T-cell (primary cell): ENCODE measurements around the gene DVL2. TPM values are rescaled to one million over a fixed set of nuclear protein-coding genes. Genes with fewer than 3 reads are reported as not detected.

Experiments used
- ATAC-seq, 4 experiments: fragments of 200-7000 bp in 3 of 4; fragments of 150-1000 bp in 1 of 4; cut with Tn5 transposase; replicated peaks in 1 of 4; 1 replicate in 3 of 4; 2 replicates in 1 of 4; pipeline ENCODE4 v1.10.0; 2021; ENCODE audit warnings: moderate library complexity in 3 of 4, mild to moderate bottlenecking in 2 of 4, moderate number of reproducible peaks in 1 of 4
- CTCF ChIA-PET, 2 donors: fragments of 300-600 bp; sonication (Branson Sonifier 250); formaldehyde crosslinking; loops; one replicate each; lab custom pipeline; 2022; ENCODE audit warnings: antibody characterized with exemption in 2 of 2; lab: Charles Lee
- POLR2A ChIA-PET, 2 donors: fragments of 300-600 bp; sonication (Branson Sonifier 250); formaldehyde crosslinking; loops; one replicate each; lab custom pipeline; 2022; ENCODE audit warnings: antibody characterized with exemption in 2 of 2; lab: Charles Lee
- DNase-seq, 35 experiments: peaks; one replicate each; pipeline versions ENCODE4 v3.0.0 to v3.0.0-alpha.2; 2013 to 2023
- H3K27ac ChIP-seq: one replicate; pipeline ENCODE4 v1.5.1; 2013; ENCODE audit warnings: low read length
- H3K27me3 ChIP-seq, 2 experiments: replicated peaks in 1 of 2; 1 replicate in 1 of 2; 2 replicates in 1 of 2; pipeline versions ENCODE4 v1.6.1 to v1.7.0; 2013; ENCODE audit warnings: low read length in 1 of 2, mixed read lengths in 1 of 2; ENCODE audit not compliant: control insufficient read depth in 2 of 2, insufficient read depth in 2 of 2; ENCODE audit errors: extremely low read depth in 1 of 2
- H3K36me3 ChIP-seq, 2 donors: 1 replicate in 1 of 2; 2 replicates in 1 of 2; pipeline versions ENCODE4 v1.6.1 to v1.7.0; 2013; ENCODE audit warnings: low read length in 1 of 2; ENCODE audit not compliant: control insufficient read depth in 2 of 2, insufficient read depth in 1 of 2; ENCODE audit errors: extremely low read depth in 1 of 2
- H3K4me1 ChIP-seq, 2 experiments: 1 replicate in 1 of 2; 2 replicates in 1 of 2; pipeline versions ENCODE4 v1.6.1 to v1.7.0; 2013; ENCODE audit warnings: low read length in 2 of 2, mixed read lengths in 1 of 2; ENCODE audit not compliant: insufficient read depth in 2 of 2, control insufficient read depth in 1 of 2; ENCODE audit errors: extremely low read depth in 1 of 2
- H3K4me3 ChIP-seq, 2 donors: 1 replicate in 1 of 2; 2 replicates in 1 of 2; pipeline versions ENCODE4 v1.5.1 to v1.7.0; 2013; ENCODE audit warnings: mild to moderate bottlenecking in 2 of 2, low read length in 1 of 2, moderate library complexity in 1 of 2; ENCODE audit not compliant: control insufficient read depth in 1 of 2; ENCODE audit errors: extremely low read depth in 1 of 2
- H3K9me3 ChIP-seq: 2 replicates; pipeline ENCODE4 v1.7.0; 2013
- H3K27ac Mint-ChIP-seq, 2 donors: one replicate each; pipeline ENCODE4 v1.8.0; 2020 to 2021; ENCODE audit warnings: mild to moderate bottlenecking in 2 of 2, mixed read lengths in 2 of 2
- H3K27me3 Mint-ChIP-seq, 2 donors: one replicate each; pipeline ENCODE4 v1.8.0; 2021 to 2022; ENCODE audit warnings: mixed read lengths in 2 of 2
- H3K36me3 Mint-ChIP-seq: one replicate; pipeline ENCODE4 v1.8.0; 2021; ENCODE audit warnings: mixed read lengths
- H3K4me1 Mint-ChIP-seq, 3 donors: one replicate each; pipeline ENCODE4 v1.8.0; 2020 to 2022; ENCODE audit warnings: mixed read lengths in 3 of 3, mild to moderate bottlenecking in 1 of 3
- H3K4me3 Mint-ChIP-seq, 3 donors: one replicate each; pipeline ENCODE4 v1.8.0; 2020 to 2022; ENCODE audit warnings: mild to moderate bottlenecking in 3 of 3, mixed read lengths in 3 of 3, moderate library complexity in 3 of 3
- H3K9me3 Mint-ChIP-seq, 3 donors: one replicate each; pipeline ENCODE4 v1.8.0; 2020 to 2022; ENCODE audit warnings: mixed read lengths in 3 of 3
- WGBS: methylation state at CpG from one replicate; pipeline ENCODE4 v1.1.5; 2013; ENCODE audit warnings: missing lambda C conversion rate; ENCODE audit not compliant: insufficient coverage; 5-methylcytosine and 5-hydroxymethylcytosine counted together
- total RNA-seq, 35 experiments: library from RNA in 6 of 35; stranded (reverse) in 6 of 35; fragments of 120-200 nt in 1 of 35; gene quantifications; one replicate each; pipeline versions ENCODE4 v1.2.1 to v1.2.4 and lab custom pipeline; 2013 to 2026

Gene DVL2
- total RNA-seq, 5 donors from 2014 or later (not counting 1 experiment from before 2014, with no cell fraction given) = 48.2 to 76.3 (median 70.4) TPM

DNA sequence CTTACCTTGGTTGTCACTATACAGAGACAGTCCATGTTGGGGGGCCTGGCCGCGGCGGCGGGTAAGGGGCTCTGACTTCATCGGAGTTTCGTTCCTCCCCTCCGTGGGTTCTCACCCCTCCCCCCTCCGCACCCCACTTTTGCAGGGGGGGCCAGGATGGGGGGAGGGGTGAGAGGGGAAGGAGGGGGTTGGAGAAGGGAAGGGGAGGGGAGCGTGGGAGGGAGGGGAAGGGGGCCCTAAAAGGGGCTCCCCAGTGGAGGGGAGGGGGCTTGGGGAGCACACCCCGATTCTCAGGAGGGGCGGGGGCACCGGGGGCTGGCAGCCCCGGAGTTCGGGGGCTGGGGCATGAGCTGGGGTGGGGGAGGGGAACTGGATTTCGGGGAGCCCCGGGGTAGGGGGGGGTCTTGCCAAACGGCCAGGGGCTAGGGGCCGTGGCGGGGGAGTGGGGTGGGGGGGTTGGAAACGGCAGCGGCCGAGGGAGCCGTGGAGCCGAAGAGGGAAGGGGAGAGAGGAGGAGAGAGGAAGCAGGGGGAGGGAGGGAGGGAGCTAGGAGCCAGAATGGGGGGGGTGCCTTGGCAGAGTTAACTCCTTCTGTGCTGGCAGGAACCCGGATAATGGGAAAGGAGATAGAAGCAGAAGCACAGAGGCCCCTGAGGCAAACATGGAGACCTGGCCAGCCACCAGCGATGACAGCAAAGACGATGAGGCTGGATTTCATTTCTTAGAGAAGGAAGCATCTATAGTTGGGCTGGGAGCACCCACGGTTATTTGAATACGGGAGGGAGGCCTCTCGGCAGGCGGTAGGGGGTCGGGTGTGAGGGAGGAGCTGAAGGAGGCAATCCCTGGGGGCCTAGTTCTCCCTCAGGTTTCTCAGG is 17.0 kb downstream of the DVL2 start:
- peaks cover 0 to 13% of the 10 kb centered on the region in 2 donors for H3K36me3 ChIP-seq
- Mint-ChIP-seq H3K36me3 (no peaks in the 10 kb centered on the region), H3K9me3 (no peaks in the 10 kb centered on the region), H3K27me3 (no peaks in the 10 kb centered on the region), H3K27ac (peak overlapping the region; percentile 76 to 99), H3K4me1 (peaks cover 71 to 77% (median 74%) of the 10 kb centered on the region in 3 donors), H3K4me3 (peak overlapping the region; percentile 54 to 92 (median 70))
- 10% methylated on average over 15 of the region's 32 CpGs for WGBS
- ChIA-PET POLR2A (interaction anchor here in 1 of 2 donors (0.6 kb wide), 2 partner anchors 205 to 253 kb away, joined by 3 to 4 read pairs; no protein-coding TSS in a partner anchor), CTCF (no interaction called here)
- peak in 1 of 35 experiments; percentile 18 for DNase-seq
- H3K9me3 ChIP-seq = no peaks in the 10 kb centered on the region
- H3K4me1 ChIP-seq = peaks cover 40 to 80% of the 10 kb centered on the region in 2 experiments
- peak overlapping the region; percentile 46 for H3K27ac ChIP-seq
- H3K27me3 ChIP-seq = no peaks in the 10 kb centered on the region
- no peak for ATAC-seq
- peak overlapping the region; percentile 0 to 55 for H3K4me3 ChIP-seq

DNA sequence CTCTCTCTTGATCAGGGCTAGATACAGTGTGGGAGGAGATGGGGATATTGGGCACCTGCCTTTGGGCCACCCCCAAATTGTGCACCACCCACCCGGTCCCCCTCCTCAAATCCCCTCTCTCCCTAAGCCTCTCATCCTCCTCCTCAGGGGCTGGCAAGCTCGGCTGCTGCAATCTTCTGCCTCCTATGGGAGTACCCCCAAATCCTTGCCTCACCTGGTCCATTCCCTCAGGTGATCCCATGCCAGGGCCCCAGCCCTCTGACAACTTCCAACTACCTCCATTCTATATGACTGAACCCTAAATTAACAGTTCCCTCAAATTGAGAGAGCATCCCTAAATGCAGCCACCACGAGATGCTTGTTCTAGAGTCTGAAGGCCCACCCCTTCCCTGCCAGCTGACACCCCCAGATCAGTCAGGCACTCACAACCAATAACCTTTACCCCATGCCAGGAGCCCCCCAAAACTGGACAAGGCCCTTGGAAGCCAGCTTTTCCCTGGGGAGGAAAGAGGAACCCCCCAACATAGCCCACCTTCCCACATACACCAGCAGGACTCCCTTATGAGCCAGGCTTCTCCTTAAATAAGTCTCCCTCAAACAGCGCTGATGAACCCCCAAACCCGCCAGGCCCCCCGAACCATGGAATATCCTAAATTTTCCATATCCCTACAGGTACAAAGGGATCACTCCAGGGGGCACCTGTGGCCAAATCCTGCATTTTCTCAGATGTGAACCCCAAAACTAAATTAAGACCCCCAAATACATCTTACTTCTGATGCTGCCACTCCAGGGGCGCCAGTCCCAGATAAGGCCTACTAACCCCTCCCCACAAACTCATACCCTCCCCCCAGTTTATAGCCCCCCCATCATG is 17.8 kb downstream of the DVL2 start:
- CTCF ChIA-PET = interaction anchor here in 1 of 2 donors (0.6 kb wide), 1 partner anchor 12 kb away, joined by 9 read pairs; no protein-coding TSS in a partner anchor

DNA sequence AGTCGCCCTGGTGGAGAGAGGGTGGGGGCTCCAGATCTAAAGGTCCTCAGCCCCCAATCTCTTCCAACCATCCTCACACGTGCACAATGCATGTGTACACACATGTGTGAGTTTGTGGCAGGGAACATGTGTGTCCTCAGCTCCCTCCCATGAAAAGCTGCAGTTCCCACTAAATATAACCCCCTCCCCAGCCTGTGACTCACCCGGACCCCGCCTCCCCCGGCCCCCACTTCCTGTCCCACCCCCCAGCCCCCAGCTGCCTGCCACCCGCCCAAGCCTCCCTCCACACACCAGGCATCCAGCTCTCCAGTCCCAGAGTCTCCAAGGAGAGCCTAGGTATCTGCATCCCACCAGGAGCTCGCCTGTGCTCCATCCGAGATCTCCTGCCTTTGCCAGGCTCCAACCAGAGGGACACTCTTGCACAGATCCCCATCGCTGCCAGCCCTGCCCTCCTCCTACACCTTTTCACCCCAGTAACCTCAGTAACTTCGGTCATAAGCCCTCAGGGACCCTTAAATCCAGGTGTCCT is 18.6 kb downstream of the DVL2 start:
- Mint-ChIP-seq H3K9me3 (no peaks in the 10 kb centered on the region), H3K27me3 (peaks cover 0 to 5% of the 10 kb centered on the region in 2 donors), H3K4me1 (peaks cover 67 to 76% (median 73%) of the 10 kb centered on the region in 3 donors), H3K36me3 (no peaks in the 10 kb centered on the region), H3K4me3 (peak overlapping the region; percentile 31 to 92 (median 37)), H3K27ac (peak overlapping the region; percentile 88 to 99)
- Histone ChIP-seq H3K27ac (peak overlapping the region; percentile 96), H3K36me3 (no peaks in the 10 kb centered on the region), H3K27me3 (no peaks in the 10 kb centered on the region), H3K9me3 (no peaks in the 10 kb centered on the region), H3K4me3 (peak overlapping the region in 1 of 2 donors; percentile 69), H3K4me1 (peaks cover 39 to 71% of the 10 kb centered on the region in 2 experiments)
- POLR2A ChIA-PET = interaction anchor here in 1 of 2 donors (0.7 kb wide), 1 partner anchor 27 kb away, joined by 3 read pairs; the partner anchor contains the start of gene GABARAP
- ATAC-seq (no peak), DNase-seq (peak in 1 of 35 experiments; percentile 30)
- WGBS = 57% methylated on average over 3 of the region's 10 CpGs
- CTCF ChIA-PET = no interaction called here

More for the DNA sequence above, 17.8 kb downstream of the DVL2 start:
- Histone ChIP-seq H3K9me3 (no peaks in the 10 kb centered on the region), H3K27ac (peak overlapping the region; percentile 46), H3K27me3 (no peaks in the 10 kb centered on the region), H3K4me1 (peaks cover 40 to 77% of the 10 kb centered on the region in 2 experiments), H3K4me3 (peak overlapping the region in 1 of 2 donors; percentile 29), H3K36me3 (peaks cover 0 to 6% of the 10 kb centered on the region in 2 donors)
- H3K4me1 Mint-ChIP-seq = peaks cover 74 to 80% (median 80%) of the 10 kb centered on the region in 3 donors
- peak overlapping the region; percentile 71 to 88 for H3K27ac Mint-ChIP-seq
- H3K4me3 Mint-ChIP-seq = peak overlapping the region; percentile 6 to 92 (median 37)
- no peak for DNase-seq
- POLR2A ChIA-PET = no interaction called here
- ATAC-seq = no peak
- peaks cover 0 to 5% of the 10 kb centered on the region in 2 donors for H3K27me3 Mint-ChIP-seq
- 61% methylated on average over 7 of the region's 7 CpGs for WGBS
- no peaks in the 10 kb centered on the region for H3K9me3 Mint-ChIP-seq
- no peaks in the 10 kb centered on the region for H3K36me3 Mint-ChIP-seq

DNA sequence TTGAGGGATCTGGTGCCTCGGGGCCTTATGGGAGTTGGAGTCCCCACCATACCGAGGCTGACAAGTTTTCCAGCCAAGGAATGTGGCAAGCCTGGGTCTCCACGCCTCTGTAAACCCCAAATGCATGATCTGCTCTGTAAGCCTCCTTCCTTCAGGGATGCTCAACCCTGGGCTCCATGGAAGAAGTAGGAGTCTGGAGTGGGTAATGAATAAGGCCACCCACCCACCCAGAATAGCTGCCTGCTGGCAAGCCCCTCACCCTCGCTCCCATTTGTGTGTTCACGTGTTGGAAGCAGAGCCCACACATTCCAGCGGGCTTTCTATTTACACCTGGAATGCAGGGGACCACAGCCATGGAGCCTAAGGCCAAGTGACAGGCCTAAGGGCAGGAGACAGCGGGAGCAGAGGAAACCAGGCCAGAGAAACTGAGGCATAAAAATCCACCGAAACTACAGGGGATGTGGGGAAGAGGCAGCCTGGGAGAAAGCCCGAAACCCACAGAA is 19.1 kb downstream of the DVL2 start:
- POLR2A ChIA-PET = interaction anchor here in 1 of 2 donors (0.7 kb wide), 2 partner anchors 26 to 27 kb away, joined by 3 to 4 read pairs; partner anchors contain the start of gene GABARAP
- WGBS = 50% methylated on average over 3 of the region's 9 CpGs
- DNase-seq = no peak

DNA sequence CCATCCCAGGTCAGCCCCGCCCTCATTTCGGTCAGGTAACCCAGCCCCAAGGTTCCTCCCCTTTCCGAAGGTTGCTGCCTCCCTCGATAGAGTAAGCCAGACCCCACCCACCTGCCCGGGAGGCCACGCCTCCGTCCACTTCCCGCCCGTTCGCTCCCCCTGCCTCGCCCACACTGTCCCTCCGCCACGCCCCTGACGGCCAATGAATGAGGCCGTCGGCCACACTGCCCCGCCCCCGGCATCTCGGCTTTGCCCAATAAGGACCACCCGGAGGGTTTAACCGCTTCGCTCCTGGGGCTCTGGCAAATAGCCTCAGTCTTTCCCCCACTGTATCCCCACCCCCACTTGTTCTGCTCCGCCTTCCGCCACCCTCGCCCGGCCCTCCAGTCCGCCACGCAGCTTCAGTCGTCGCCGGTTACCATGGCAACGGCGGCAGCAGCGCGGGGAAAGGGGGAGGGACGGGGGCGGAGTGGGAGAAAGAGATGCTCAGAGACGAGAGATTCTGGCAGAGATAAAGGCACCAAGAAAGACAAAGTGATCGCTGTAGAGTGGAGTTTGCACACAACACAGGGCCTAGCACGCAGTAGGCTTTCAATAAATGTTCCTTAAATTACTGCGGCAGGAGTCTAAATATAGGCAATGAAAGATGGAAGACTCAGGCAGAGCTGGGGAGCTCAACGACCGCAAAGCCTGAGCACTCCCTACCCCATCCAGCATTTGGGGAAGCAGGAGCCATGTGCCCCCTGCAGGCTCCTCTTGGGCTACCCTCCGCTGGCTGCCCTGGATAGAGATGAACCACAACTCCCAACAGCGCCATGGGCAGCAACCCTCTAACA is 19.8 kb downstream of the DVL2 start:
- Histone ChIP-seq H3K27me3 (no peaks in the 10 kb centered on the region), H3K9me3 (no peaks in the 10 kb centered on the region), H3K36me3 (no peaks in the 10 kb centered on the region), H3K27ac (peak overlapping the region; percentile 96), H3K4me3 (peak overlapping the region; percentile 61 to 69), H3K4me1 (peaks cover 36 to 61% of the 10 kb centered on the region in 2 experiments)
- no peaks in the 10 kb centered on the region for H3K36me3 Mint-ChIP-seq
- peak; percentile 89 to 100 (median 96) for DNase-seq
- H3K4me1 Mint-ChIP-seq = peaks cover 62 to 67% (median 64%) of the 10 kb centered on the region in 3 donors
- POLR2A ChIA-PET = interaction anchor here in 1 of 2 donors (0.7 kb wide), 1 partner anchor 27 kb away, joined by 4 read pairs; no protein-coding TSS in a partner anchor
- peak; percentile 78 to 81 (median 80) for ATAC-seq
- H3K4me3 Mint-ChIP-seq = peak overlapping the region; percentile 86 to 92 (median 88)
- no peaks in the 10 kb centered on the region for H3K9me3 Mint-ChIP-seq
- peak overlapping the region; percentile 95 to 99 for H3K27ac Mint-ChIP-seq
- 0% methylated on average over 26 of the region's 45 CpGs for WGBS
- CTCF ChIA-PET = interaction anchor here (0.6 to 1.2 kb wide), 6 partner anchors 9 to 1191 kb away, joined by 3 to 5 read pairs (median 4); partner anchors contain the start of genes GABARAP (in 1 of the 2) and PHF23 (in 1 of the 2)
- H3K27me3 Mint-ChIP-seq = peaks cover 0 to 5% of the 10 kb centered on the region in 2 donors

More for the DNA sequence above, 19.1 kb downstream of the DVL2 start:
- H3K27me3 Mint-ChIP-seq = peaks cover 0 to 5% of the 10 kb centered on the region in 2 donors
- no peaks in the 10 kb centered on the region for H3K9me3 ChIP-seq
- CTCF ChIA-PET = no interaction called here
- no peaks in the 10 kb centered on the region for H3K27me3 ChIP-seq
- H3K4me3 Mint-ChIP-seq = peak overlapping the region; percentile 86 to 92 (median 88)
- no peaks in the 10 kb centered on the region for H3K36me3 Mint-ChIP-seq
- no peak for ATAC-seq
- peak overlapping the region; percentile 95 to 99 for H3K27ac Mint-ChIP-seq
- no peaks in the 10 kb centered on the region for H3K9me3 Mint-ChIP-seq
- H3K4me1 Mint-ChIP-seq = peaks cover 62 to 70% (median 67%) of the 10 kb centered on the region in 3 donors
- H3K4me3 ChIP-seq = peak overlapping the region; percentile 61 to 69
- no peaks in the 10 kb centered on the region for H3K36me3 ChIP-seq
- H3K27ac ChIP-seq = peak overlapping the region; percentile 96
- H3K4me1 ChIP-seq = peaks cover 36 to 65% of the 10 kb centered on the region in 2 experiments
